GM21576 (cell line): ENCODE measurements around the gene ASB5.

Experiments
- ATAC-seq: cut with Tn5 transposase; IDR thresholded peaks from one replicate; pipeline ENCODE4 v1.9.1; 2021; ENCODE audit warnings: mild to moderate bottlenecking, moderate library complexity; ENCODE audit not compliant: unreplicated experiment

The ASB5 gene

GRCh38 chr4:176185051-176185450, 84.0 kb downstream of the ASB5 start:
- ATAC-seq = no peak
